Gastrocnemius medialis (tissue), 4 donors: ENCODE results near the gene AKTIP.

Experiments
- CTCF ChIP-seq, 5 experiments: fragments of 450-650 bp in 3 of 5; fragments of 200-600 bp in 2 of 5; sonication (generic) in 2 of 5; IDR thresholded peaks in 4 of 5; conservative IDR thresholded peaks in 1 of 5; 1 replicate in 4 of 5; 2 replicates in 1 of 5; pipeline ENCODE4 v1.5.1; 2016 to 2019; ENCODE audit warnings: antibody characterized with exemption in 5 of 5, mild to moderate bottlenecking in 3 of 5, moderate library complexity in 3 of 5
- POLR2A ChIP-seq, 2 donors: fragments of 450-650 bp; IDR thresholded peaks; one replicate each; pipeline ENCODE4 v1.6.1; 2017; ENCODE audit warnings: antibody characterized with exemption in 2 of 2, mild to moderate bottlenecking in 2 of 2, moderate library complexity in 2 of 2

DNA sequence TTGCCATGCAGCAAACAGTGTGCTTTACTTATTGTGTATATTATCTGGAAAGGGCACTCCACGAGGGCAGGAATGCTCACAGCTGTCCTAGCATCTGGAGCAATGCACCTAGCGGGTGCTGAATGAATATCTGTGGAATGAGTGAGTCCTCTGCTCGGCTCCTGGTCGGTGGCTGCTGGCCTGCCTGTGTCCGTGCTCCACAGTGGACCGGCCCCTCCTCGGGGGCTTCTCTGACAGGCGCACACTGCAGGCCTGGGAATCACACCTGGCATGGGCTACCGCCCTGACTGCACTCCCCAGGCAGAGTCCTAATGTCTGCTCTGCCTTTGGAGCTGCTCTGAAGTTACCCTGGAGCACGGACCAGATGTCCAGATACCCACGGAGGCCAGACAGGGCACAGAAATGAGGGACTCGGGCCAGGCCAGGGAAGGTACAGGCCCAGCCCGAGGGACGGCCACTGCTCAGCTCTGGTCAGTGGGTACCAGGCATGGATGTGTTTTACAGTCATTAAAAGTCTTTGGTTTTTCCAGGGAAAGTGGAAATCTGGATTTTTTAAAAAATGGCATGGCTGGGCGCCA, 21.1 kb upstream of the AKTIP start:
- TF ChIP-seq POLR2A (IDR thresholded peaks at IDR 0.05): no peak
- TF ChIP-seq CTCF (IDR thresholded peaks at IDR 0.05 in 4 of 5, conservative IDR thresholded peaks at IDR 0.05 in 1 of 5): no peak
